GM10266 (cell line): ENCODE results near the gene TMEM131L.

Experiments
- DNase-seq: peaks from one replicate; pipeline ENCODE4 v3.0.0; 2012; ENCODE audit errors: extremely low spot score
- TF ChIP-seq, protein P1 (sequence below): IDR thresholded peaks from 2 replicates; pipeline ENCODE4 v1.5.1; 2012; ENCODE audit warnings: mild to moderate bottlenecking, low read depth; ENCODE audit not compliant: control insufficient read depth, insufficient read depth; ENCODE audit errors: missing control alignments

Gene TMEM131L

DNA sequence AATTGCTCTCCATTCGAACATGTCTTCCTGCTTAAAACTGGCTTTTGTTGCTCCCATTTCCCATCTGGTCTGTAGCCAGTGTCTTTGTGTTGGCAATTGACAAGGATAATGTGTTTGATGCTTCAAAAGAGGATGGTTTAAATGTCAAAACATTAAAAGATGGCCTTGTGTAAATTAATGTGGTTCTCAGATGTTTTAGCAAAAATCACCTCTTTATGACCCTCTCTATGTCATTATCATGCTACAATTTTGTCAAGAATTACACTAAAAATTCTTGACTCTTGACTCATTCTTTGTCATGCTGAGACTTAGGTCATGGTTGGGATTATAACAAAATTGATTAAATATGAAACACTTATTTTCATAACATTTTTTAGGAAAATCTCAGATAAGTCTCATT is 47.4 kb downstream of the TMEM131L start:
- TF ChIP-seq, protein P1, sequence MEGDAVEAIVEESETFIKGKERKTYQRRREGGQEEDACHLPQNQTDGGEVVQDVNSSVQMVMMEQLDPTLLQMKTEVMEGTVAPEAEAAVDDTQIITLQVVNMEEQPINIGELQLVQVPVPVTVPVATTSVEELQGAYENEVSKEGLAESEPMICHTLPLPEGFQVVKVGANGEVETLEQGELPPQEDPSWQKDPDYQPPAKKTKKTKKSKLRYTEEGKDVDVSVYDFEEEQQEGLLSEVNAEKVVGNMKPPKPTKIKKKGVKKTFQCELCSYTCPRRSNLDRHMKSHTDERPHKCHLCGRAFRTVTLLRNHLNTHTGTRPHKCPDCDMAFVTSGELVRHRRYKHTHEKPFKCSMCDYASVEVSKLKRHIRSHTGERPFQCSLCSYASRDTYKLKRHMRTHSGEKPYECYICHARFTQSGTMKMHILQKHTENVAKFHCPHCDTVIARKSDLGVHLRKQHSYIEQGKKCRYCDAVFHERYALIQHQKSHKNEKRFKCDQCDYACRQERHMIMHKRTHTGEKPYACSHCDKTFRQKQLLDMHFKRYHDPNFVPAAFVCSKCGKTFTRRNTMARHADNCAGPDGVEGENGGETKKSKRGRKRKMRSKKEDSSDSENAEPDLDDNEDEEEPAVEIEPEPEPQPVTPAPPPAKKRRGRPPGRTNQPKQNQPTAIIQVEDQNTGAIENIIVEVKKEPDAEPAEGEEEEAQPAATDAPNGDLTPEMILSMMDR, result no peak
- no peak for DNase-seq

DNA sequence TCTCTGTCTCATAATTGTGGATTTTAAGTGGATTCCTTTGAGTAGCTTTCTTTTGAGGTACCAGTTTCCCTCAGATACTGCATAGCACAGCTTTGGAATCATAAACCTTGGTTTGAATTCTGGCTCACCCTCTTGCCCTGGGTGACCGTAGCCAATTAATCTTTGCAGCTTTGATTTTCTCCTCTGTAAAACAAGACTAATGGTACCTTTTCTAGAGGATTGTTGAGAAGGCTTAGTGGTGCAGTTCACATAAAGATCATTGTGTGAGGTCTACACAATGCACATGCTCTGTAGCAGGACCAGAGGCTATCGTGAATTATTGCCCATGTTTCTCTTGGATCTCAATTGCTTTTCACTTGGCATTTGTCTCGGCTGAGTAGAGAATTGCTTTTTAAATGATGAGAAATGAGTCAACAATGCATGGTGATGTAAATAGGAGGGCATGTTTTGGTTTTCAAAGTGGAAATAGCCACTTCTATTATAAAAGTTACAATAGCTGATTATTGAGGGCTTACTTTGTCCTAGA is 47.9 kb downstream of the TMEM131L start:
- TF ChIP-seq, protein P1, result no peak
- DNase-seq, result no peak

DNA sequence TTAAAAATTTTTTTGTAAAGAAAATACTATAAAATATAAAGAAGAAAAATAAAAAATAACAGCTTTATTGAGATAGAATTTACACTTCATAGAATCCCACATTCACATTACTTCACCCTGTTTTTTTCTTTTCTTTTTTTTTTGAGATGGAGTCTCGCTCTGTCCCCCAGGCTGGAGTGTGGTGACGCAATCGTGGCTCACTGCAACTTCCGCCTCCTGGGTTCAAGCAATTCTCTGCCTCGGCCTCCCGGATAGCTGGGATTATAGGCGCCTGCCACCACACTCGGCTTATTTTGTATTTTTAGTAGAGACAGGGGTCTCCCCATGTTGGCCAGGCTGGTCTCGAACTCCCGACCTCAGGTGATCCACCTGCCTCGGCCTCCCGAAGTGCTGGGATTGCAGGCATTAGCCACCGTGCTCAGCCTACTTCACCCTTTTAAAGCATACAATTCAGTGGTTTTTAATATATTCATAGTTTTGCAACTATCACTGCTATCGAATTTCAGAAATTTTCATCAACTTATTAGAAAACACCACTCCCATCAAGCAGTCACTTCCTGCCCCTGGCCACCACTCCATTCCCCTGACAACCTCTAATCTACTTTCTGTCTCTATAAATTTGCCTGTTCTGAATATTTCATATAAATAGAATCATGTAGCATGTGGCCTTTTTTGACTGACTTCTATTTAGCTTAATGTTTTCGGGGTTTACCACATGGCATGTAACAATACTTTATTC is 48.7 kb downstream of the TMEM131L start:
- TF ChIP-seq, protein P1, result no peak
- DNase-seq, result no peak

DNA sequence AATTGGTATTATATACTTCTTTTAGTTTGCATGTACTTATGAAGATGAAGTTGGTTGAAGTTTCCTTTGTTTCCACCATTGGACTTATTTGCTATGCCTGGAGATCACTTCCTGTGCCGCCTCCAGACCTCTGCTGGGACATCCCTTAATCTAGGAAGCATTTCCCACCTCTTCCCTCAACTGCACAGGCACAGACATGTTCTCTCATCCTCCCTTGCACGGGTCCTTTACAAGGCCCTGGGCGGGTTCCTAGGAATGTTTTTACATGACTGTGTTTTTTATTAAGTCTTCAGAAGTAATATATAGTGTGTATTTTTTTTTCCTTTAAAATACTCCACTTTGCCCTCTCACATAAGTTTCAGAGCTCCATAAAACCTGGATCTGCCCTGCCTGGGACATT is 51.0 kb downstream of the TMEM131L start:
- no peak for DNase-seq
- TF ChIP-seq, protein P1, result no peak

DNA sequence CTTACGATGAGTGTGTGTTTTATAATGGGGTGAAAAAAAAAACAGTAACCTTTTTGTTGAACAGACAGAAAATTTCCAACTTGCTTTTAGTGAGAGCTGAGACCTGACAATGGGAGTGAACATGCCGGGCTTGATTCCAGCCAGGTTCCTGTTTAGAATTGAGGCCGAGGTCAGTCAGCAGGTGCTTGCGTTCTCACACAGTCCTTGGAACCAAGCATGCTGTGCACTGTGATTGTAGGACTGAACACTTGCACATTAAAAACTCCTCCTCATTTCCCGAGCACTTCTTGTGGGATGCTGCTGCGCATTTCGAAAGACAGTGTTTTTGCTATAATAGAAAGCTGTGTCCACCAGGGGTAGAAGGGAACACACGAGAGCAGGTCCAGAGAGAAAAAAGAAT is 51.8 kb downstream of the TMEM131L start:
- TF ChIP-seq, protein P1, result no peak
- DNase-seq, result no peak

DNA sequence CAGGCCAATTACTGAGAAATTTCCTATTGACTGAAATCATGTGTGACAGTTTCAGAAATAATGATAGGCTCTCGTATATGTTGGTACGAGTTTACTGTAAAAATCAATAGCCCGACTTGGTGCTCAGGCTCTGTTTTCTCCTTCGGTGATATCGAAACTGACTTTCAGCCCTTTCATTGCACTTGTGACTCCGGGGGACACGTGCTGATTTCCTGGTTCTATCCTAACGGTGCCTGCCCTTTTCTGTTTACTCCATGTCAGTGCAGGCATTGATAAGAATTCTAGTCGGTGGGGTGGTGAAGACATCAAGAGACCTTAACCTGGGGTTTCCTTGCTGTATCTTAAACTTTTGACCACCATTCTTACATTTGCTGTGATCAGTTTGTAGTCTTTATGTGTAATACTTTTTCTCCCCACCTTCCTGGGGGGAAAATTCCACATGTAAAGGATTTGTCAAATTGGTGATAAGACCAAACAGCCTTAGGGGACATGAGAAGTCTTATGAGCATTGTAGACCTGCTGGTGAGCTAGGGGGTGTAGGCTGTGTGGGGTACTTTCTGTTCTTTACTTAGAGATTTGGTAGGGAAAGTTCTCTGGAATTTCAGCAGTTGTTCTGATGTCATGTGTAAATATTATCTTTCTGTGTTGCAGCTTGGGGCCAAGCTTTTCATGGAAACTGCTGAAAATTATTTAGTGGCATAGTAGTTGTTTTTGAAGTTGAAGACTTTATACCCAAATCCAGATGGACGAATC is 52.7 kb downstream of the TMEM131L start:
- no peak for DNase-seq
- TF ChIP-seq, protein P1, result no peak

DNA sequence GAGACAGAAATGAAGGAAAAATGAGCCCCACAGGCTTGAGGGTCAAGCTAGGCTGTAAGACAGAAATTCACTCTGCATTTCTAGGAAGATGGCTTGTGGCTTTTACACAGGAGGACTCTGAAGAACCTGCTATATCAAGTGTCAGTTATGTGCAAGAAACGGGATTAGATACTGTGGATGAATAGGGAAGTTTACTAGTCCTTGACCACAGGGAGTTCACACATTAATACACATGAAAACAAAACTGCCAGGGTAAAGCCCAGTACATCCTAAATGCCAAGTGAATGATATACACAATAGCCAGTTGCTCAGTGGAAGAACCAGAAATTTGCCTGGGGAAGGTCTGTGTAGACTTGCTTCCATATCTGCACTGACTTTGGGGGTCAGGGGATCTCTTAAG is 53.5 kb downstream of the TMEM131L start:
- TF ChIP-seq, protein P1, result no peak
- DNase-seq, result no peak
